ENCODE measurements around the gene SIPA1L3.

DNA sequence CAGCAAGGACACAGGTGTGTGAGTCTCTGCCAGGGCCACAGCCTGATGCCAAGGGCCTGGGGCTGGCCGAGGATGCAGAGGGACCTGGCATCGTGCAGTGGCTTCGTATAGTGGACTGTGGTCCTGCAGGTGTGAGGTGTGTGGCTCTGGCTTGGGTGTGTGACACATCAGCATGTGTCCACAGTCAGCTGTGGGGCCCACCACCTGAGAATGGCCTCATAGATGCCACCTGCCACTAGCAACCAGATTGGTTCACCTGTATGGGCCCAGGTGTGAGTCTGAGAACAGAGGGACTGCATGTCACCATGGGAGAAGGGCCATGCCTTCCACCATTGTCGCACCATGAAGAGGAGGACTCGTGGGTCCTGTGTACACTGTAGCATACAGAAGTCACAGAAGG lies 346.8 kb downstream of the SIPA1L3 start:
- TF ChIP-seq PBX3 (IDR thresholded peaks at IDR 0.05) (no peak), CTCF (IDR thresholded peaks at IDR 0.05) (no peak), EZH2phosphoT487 (IDR thresholded peaks at IDR 0.05; ENCODE audit: borderline replicate concordance, low read depth) (no peak), POLR2AphosphoS5 (IDR thresholded peaks at IDR 0.05; ENCODE audit: low read depth, low read length) (no peak), MXI1 (IDR thresholded peaks at IDR 0.05; ENCODE audit: low read depth, low read length) (no peak), RXRA (IDR thresholded peaks at IDR 0.05; ENCODE audit: borderline replicate concordance, low read depth) (no peak)
- TF ChIP-seq, protein P1, sequence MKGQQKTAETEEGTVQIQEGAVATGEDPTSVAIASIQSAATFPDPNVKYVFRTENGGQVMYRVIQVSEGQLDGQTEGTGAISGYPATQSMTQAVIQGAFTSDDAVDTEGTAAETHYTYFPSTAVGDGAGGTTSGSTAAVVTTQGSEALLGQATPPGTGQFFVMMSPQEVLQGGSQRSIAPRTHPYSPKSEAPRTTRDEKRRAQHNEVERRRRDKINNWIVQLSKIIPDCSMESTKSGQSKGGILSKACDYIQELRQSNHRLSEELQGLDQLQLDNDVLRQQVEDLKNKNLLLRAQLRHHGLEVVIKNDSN (IDR thresholded peaks at IDR 0.05; ENCODE audit: borderline replicate concordance, low read depth) = no peak

All from SK-N-SH (cell line).